ENCODE data around the gene VAT1L.

GRCh38 chr16:77787452-77787851 is 912 bp upstream of the VAT1L start:
- TF ChIP-seq POLR2AphosphoS5 (IDR thresholded peaks at IDR 0.05) (no peak), POLR2A (IDR thresholded peaks at IDR 0.05) (no peak)
- TF ChIP-seq, protein P1, sequence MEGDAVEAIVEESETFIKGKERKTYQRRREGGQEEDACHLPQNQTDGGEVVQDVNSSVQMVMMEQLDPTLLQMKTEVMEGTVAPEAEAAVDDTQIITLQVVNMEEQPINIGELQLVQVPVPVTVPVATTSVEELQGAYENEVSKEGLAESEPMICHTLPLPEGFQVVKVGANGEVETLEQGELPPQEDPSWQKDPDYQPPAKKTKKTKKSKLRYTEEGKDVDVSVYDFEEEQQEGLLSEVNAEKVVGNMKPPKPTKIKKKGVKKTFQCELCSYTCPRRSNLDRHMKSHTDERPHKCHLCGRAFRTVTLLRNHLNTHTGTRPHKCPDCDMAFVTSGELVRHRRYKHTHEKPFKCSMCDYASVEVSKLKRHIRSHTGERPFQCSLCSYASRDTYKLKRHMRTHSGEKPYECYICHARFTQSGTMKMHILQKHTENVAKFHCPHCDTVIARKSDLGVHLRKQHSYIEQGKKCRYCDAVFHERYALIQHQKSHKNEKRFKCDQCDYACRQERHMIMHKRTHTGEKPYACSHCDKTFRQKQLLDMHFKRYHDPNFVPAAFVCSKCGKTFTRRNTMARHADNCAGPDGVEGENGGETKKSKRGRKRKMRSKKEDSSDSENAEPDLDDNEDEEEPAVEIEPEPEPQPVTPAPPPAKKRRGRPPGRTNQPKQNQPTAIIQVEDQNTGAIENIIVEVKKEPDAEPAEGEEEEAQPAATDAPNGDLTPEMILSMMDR (IDR thresholded peaks at IDR 0.05 in 8 of 11, conservative IDR thresholded peaks at IDR 0.05 in 3 of 11), result no peak

Data from spleen (tissue), 7 donors.